Osteoblast (primary cell): ENCODE measurements around the gene TNRC6A. TPM values are rescaled to one million over a fixed set of nuclear protein-coding genes. Genes with fewer than 3 reads are reported as not detected.

Experiments
- DNase-seq: peaks from one replicate; pipeline ENCODE4 v3.0.0; 2011; ENCODE audit warnings: low spot score, mixed read lengths; ENCODE audit not compliant: insufficient read length; ENCODE audit errors: missing footprints
- H2AFZ ChIP-seq: 2 replicates; pipeline ENCODE4 v1.6.0; 2011; ENCODE audit warnings: mild to moderate bottlenecking, low read length
- H3K27ac ChIP-seq: 2 replicates; pipeline ENCODE4 v1.5.1; 2011; ENCODE audit warnings: mild to moderate bottlenecking, low read depth, low read length, moderate library complexity
- H3K27me3 ChIP-seq: 2 replicates; pipeline ENCODE4 v1.6.0; 2012; ENCODE audit warnings: mild to moderate bottlenecking, control low read depth, inconsistent platforms, low read length, moderate library complexity; ENCODE audit not compliant: insufficient read depth
- H3K36me3 ChIP-seq: 2 replicates; pipeline ENCODE4 v1.5.1; 2011; ENCODE audit warnings: mild to moderate bottlenecking, low read length, control low read depth, moderate library complexity; ENCODE audit not compliant: insufficient read depth
- H3K4me1 ChIP-seq: 2 replicates; pipeline ENCODE4 v1.5.1; 2011; ENCODE audit warnings: mild to moderate bottlenecking, low read length, control low read depth, moderate library complexity; ENCODE audit not compliant: insufficient read depth
- H3K4me2 ChIP-seq: 2 replicates; pipeline ENCODE4 v1.6.0; 2011; ENCODE audit warnings: mild to moderate bottlenecking, low read length; ENCODE audit not compliant: insufficient read depth
- H3K4me3 ChIP-seq: fragments of 200-600 bp; sonication (generic); 3 replicates; pipeline ENCODE4 v1.5.1; 2012; ENCODE audit warnings: mild to moderate bottlenecking, low read length, inconsistent platforms; ENCODE audit not compliant: insufficient read depth
- H3K79me2 ChIP-seq: 2 replicates; pipeline ENCODE4 v1.6.0; 2012; ENCODE audit warnings: mild to moderate bottlenecking, low read length, control low read depth, inconsistent platforms; ENCODE audit not compliant: insufficient read depth
- H3K9me3 ChIP-seq: 2 replicates; pipeline ENCODE4 v1.5.1; 2011; ENCODE audit warnings: low read depth, low read length, control low read depth
- H4K20me1 ChIP-seq: 2 replicates; pipeline ENCODE4 v1.6.0; 2012; ENCODE audit warnings: mild to moderate bottlenecking, low read length, control low read depth; ENCODE audit not compliant: insufficient read depth
- total RNA-seq: library from RNA; depleted of rRNA; stranded (reverse); fragments of >200 nt; gene quantifications from 2 replicates; pipeline ENCODE4 v1.2.3, GENCODE V29; 2012
- TF ChIP-seq, protein P1 (sequence below): IDR thresholded peaks from 2 replicates; pipeline ENCODE4 v1.5.1; 2011; ENCODE audit warnings: mild to moderate bottlenecking, low read depth, low read length, moderate library complexity; ENCODE audit errors: extremely low read depth

The TNRC6A gene
- total RNA-seq: 38.0 and 40.7 TPM in 2 replicates

DNA sequence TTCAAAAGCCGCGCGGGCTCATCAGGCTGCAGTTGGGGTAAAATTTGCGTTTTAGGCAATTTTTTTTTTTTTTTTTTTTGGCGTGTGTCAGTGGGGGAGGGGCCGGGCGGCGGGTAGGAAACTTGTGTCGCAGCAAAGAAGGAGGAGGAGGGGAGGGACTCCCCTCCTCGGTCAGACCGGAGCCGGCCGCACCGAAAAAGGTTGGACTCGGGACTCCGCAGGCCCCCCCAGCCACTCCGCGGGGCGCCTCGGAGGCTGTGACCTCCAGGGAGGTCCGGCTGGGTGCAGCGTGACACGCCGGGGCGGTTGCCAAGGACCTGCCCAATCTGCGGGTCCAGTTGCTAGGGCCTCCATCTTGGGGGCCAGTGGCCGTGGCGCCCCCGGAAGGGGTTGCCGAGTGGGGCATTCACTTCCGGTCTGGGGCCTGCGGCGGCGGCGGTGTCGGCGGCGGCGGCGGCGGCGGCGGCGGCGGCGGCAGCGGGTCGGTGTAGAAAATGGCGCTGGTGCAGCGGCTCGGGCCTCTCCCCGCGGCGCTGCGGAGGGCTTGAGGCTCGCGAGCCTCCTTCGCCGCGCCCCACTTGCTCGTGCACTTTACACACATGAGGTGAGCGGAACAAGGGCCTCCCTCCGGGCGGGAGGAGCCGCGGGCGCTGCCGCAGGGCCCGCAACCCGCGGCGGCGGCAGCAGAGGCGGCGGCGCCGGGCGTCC, at the start of gene TNRC6A:
Gene TNRC6A (plus strand): TSS at position 409 of the 708 bp plus-strand sequence. CDS start 191 bp downstream, at position 600.
- H4K20me1 ChIP-seq: peaks cover 30% of the 10 kb centered on the region
- H2AFZ ChIP-seq: peak within 1 kb of the TSS; percentile 69
- H3K36me3 ChIP-seq: peaks cover 13% of the 10 kb centered on the region
- H3K4me3 ChIP-seq: peak within 1 kb of the TSS; percentile 89
- peak; percentile 96 for DNase-seq
- peaks cover 29% of the 10 kb centered on the region for H3K4me1 ChIP-seq
- H3K4me2 ChIP-seq: peak within 1 kb of the TSS; percentile 98
- TF ChIP-seq, protein P1, sequence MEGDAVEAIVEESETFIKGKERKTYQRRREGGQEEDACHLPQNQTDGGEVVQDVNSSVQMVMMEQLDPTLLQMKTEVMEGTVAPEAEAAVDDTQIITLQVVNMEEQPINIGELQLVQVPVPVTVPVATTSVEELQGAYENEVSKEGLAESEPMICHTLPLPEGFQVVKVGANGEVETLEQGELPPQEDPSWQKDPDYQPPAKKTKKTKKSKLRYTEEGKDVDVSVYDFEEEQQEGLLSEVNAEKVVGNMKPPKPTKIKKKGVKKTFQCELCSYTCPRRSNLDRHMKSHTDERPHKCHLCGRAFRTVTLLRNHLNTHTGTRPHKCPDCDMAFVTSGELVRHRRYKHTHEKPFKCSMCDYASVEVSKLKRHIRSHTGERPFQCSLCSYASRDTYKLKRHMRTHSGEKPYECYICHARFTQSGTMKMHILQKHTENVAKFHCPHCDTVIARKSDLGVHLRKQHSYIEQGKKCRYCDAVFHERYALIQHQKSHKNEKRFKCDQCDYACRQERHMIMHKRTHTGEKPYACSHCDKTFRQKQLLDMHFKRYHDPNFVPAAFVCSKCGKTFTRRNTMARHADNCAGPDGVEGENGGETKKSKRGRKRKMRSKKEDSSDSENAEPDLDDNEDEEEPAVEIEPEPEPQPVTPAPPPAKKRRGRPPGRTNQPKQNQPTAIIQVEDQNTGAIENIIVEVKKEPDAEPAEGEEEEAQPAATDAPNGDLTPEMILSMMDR: no peak
- H3K27ac ChIP-seq: peak within 1 kb of the TSS; percentile 83
- H3K9me3 ChIP-seq: no peaks in the 10 kb centered on the region
- peaks cover 49% of the 10 kb centered on the region for H3K79me2 ChIP-seq
- no peaks in the 10 kb centered on the region for H3K27me3 ChIP-seq

GRCh38 chr16:24681793-24682192, 47.7 kb upstream of the TNRC6A start:
- Histone ChIP-seq H3K4me2 (peak overlapping the region; percentile 20), H3K27me3 (no peaks in the 10 kb centered on the region), H3K9me3 (no peaks in the 10 kb centered on the region), H2AFZ (peak overlapping the region; percentile 40), H3K36me3 (no peaks in the 10 kb centered on the region), H3K79me2 (no peaks in the 10 kb centered on the region), H3K27ac (no peak overlapping the region), H3K4me3 (no peak overlapping the region), H4K20me1 (no peaks in the 10 kb centered on the region), H3K4me1 (peaks cover 13% of the 10 kb centered on the region)
- no peak for DNase-seq
- TF ChIP-seq, protein P1: no peak

- Histone ChIP-seq H3K27me3 (no peaks in the 10 kb centered on the region), H3K79me2 (no peaks in the 10 kb centered on the region), H3K4me1 (peaks cover 13% of the 10 kb centered on the region), H3K4me3 (no peak overlapping the region), H3K36me3 (no peaks in the 10 kb centered on the region), H3K4me2 (no peak overlapping the region), H2AFZ (no peak overlapping the region), H3K27ac (no peak overlapping the region), H3K9me3 (no peaks in the 10 kb centered on the region), H4K20me1 (no peaks in the 10 kb centered on the region)
- TF ChIP-seq, protein P1: no peak
- DNase-seq: no peak
These were observed 46.2 kb upstream of the TNRC6A start for GRCh38 chr16:24683250-24683649.

DNA sequence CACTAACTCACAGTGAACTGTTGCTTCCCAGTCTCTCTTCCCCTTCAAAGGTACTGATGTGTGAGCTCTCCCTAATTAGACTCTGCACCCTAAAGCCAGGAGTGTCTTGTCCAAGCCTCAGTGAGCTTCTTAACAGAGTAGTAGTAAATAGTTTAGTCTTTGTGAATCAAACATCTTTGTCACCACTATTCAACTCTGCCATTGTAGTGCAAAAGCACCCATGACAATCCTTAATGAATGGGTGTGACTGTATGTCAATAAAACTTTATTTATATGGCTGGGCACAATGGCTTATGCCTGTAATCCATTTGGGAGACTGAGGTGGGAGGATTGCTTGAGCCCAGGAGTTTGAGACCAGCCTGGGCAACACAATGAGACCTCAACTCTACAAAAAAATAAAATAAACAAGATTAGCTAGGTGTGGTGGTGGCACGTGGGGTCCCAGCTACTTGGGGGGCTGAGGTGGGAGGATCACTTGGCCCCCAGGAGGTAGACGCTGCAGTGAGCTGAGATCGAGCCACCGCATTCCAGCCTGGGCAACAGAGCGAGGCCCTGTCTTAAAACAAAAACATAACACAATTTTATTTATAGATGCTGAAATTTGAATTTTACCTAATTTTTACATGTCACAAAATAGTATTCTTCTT, 45.5 kb upstream of the TNRC6A start:
- Histone ChIP-seq H3K27ac (no peak overlapping the region), H3K4me3 (no peak overlapping the region), H3K27me3 (no peaks in the 10 kb centered on the region), H3K4me1 (peaks cover 13% of the 10 kb centered on the region), H3K79me2 (no peaks in the 10 kb centered on the region), H3K9me3 (no peaks in the 10 kb centered on the region), H3K4me2 (no peak overlapping the region), H3K36me3 (no peaks in the 10 kb centered on the region), H2AFZ (no peak overlapping the region), H4K20me1 (no peaks in the 10 kb centered on the region)
- DNase-seq: no peak
- TF ChIP-seq, protein P1: no peak
